K562 (cell line): ENCODE results near the gene SEMA3G. TPM values are rescaled to one million over a fixed set of nuclear protein-coding genes. Genes with fewer than 3 reads are reported as not detected.

Experiments used
- ATAC-seq: fragments of 200-7000 bp; cut with Tn5 transposase; 3 replicates; pipeline ENCODE4 v1.9.1; 2020; ENCODE audit warnings: moderate library complexity
- BruUV-seq: library from RNA; stranded (reverse); fragments of 400-500 nt; replicated peaks from 2 replicates; lab custom pipeline; 2021; lab: Mats Ljungman, UMichigan
- CTCF ChIA-PET: fragments of 300-600 bp; formaldehyde crosslinking; extraction: SDS; loops from one replicate; lab custom pipeline; 2021; ENCODE audit warnings: low intra/inter-chr PET ratio; lab: Yijun Ruan, JAX
- POLR2A ChIA-PET: fragments of 300-600, 350-650 bp; sonication (Branson Sonifier 250); formaldehyde crosslinking; extraction: SDS; loops from one replicate; lab custom pipeline; 2021; ENCODE audit warnings: antibody characterized with exemption, inconsistent platforms; lab: Yijun Ruan, JAX
- DNase-seq, 4 experiments: peaks; one replicate each; pipeline versions ENCODE4 v3.0.0 to v3.0.0-alpha.2; 2011 to 2018; ENCODE audit warnings: low spot score in 3 of 4, mixed read lengths in 3 of 4; ENCODE audit errors: extremely low read depth in 1 of 4
- FAIRE-seq: peaks from 2 replicates; lab custom pipeline; 2011; peaks lifted over from hg19 to GRCh38; lab: Jason Lieb, UNC
- H2AFZ ChIP-seq: 2 replicates; pipeline ENCODE4 v1.6.0; 2011; ENCODE audit warnings: low read depth, low read length, control low read depth, inconsistent platforms
- H3K27ac ChIP-seq: fragments of 200-600 bp; 3 replicates; pipeline ENCODE4 v1.8.0; 2011; ENCODE audit warnings: low read depth, mild to moderate bottlenecking, control low read depth, inconsistent platforms, low read length, moderate library complexity, mixed read lengths; ENCODE audit errors: extremely low read depth
- H3K27me3 ChIP-seq, 2 experiments: fragments of 300-600 bp in 1 of 2; 2 replicates in 1 of 2; 3 replicates in 1 of 2; pipeline versions ENCODE4 v1.6.0 to v1.8.0; 2011; ENCODE audit warnings: inconsistent platforms in 2 of 2, low read length in 2 of 2, mild to moderate bottlenecking in 1 of 2, mixed read lengths in 1 of 2, moderate library complexity in 1 of 2; ENCODE audit not compliant: control insufficient read depth in 2 of 2, insufficient read depth in 2 of 2
- H3K36me3 ChIP-seq: fragments of 300-600 bp; 3 replicates; pipeline ENCODE4 v1.8.0; 2011; ENCODE audit warnings: mild to moderate bottlenecking, low read length, inconsistent platforms; ENCODE audit not compliant: control insufficient read depth, insufficient read depth
- H3K4me1 ChIP-seq, 2 experiments: fragments of 200-600 bp in 1 of 2; replicated peaks in 1 of 2; 2 replicates in 1 of 2; 3 replicates in 1 of 2; pipeline versions ENCODE4 v1.5.1 to v1.8.0; 2011; ENCODE audit warnings: inconsistent platforms in 2 of 2, low read length in 2 of 2, mild to moderate bottlenecking in 1 of 2, mixed read lengths in 1 of 2, moderate library complexity in 1 of 2; ENCODE audit not compliant: control insufficient read depth in 2 of 2, insufficient read depth in 2 of 2
- H3K4me2 ChIP-seq: 2 replicates; pipeline ENCODE4 v1.6.1; 2011; ENCODE audit warnings: low read length, control low read depth, inconsistent platforms, mixed read lengths; ENCODE audit not compliant: insufficient read depth
- H3K4me3 ChIP-seq: fragments of 200-600 bp; sonication (generic), shearing (Covaris generic); 2 replicates; pipeline ENCODE4 v1.5.1; 2016; ENCODE audit warnings: control low read depth, inconsistent platforms
- H3K79me2 ChIP-seq: fragments of 200-600 bp; 3 replicates; pipeline ENCODE4 v1.8.0; 2011; ENCODE audit warnings: low read length, inconsistent platforms; ENCODE audit not compliant: control insufficient read depth, insufficient read depth
- H3K9ac ChIP-seq, 2 experiments: 2 replicates each; pipeline versions ENCODE4 v1.6.0 to v1.6.1; 2011; ENCODE audit warnings: low read depth in 2 of 2, low read length in 2 of 2, control low read depth in 1 of 2, inconsistent platforms in 1 of 2, mild to moderate bottlenecking in 1 of 2, mixed read lengths in 1 of 2; ENCODE audit not compliant: insufficient read depth in 1 of 2
- H3K9me1 ChIP-seq: one replicate; pipeline ENCODE4 v1.6.0; 2011; ENCODE audit warnings: inconsistent platforms, mild to moderate bottlenecking, low read length, moderate library complexity; ENCODE audit not compliant: control insufficient read depth, insufficient read depth
- H3K9me3 ChIP-seq: replicated peaks from 2 replicates; pipeline ENCODE4 v1.5.1; 2011; ENCODE audit warnings: low read depth, low read length, inconsistent platforms; ENCODE audit not compliant: control insufficient read depth, insufficient read depth
- H4K20me1 ChIP-seq: replicated peaks from 2 replicates; pipeline ENCODE4 v1.6.1; 2011; ENCODE audit warnings: low read length, inconsistent platforms, mixed read lengths; ENCODE audit not compliant: control insufficient read depth, insufficient read depth
- ATF3 ChIP-seq, 2 experiments: fragments of 450-650 bp in 1 of 2; sonication (generic) in 1 of 2; formaldehyde crosslinking in 1 of 2; IDR thresholded peaks in 1 of 2; conservative IDR thresholded peaks in 1 of 2; 2 replicates each; pipeline versions ENCODE4 v1.6.1 to v1.8.1; 2016 to 2023; ENCODE audit warnings: mild to moderate bottlenecking in 2 of 2, moderate library complexity in 2 of 2, inconsistent platforms in 1 of 2, missing genetic modification reagents in 1 of 2
- ATF7 ChIP-seq: fragments of 450-650 bp; IDR thresholded peaks from 2 replicates; pipeline ENCODE4 v1.7.1; 2014; ENCODE audit warnings: mild to moderate bottlenecking, moderate library complexity
- CREM ChIP-seq: IDR thresholded peaks from 2 replicates; pipeline ENCODE4 v1.6.1; 2014; ENCODE audit warnings: antibody characterized with exemption, low read depth
- JUND ChIP-seq, 2 experiments: IDR thresholded peaks; 2 replicates in 1 of 2; 3 replicates in 1 of 2; pipeline ENCODE4 v1.6.1; 2011; ENCODE audit warnings: borderline replicate concordance in 2 of 2, low read depth in 2 of 2, low read length in 2 of 2, improper control_type of control experiment in 1 of 2, missing biosample characterization in 1 of 2, missing genetic modification characterization in 1 of 2, missing genetic modification reagents in 1 of 2
- VEZF1 ChIP-seq: fragments of 200-800 bp; sonication (Bioruptor generic); IDR thresholded peaks from 2 replicates; pipeline ENCODE4 v1.6.1; 2017; ENCODE audit warnings: missing genetic modification characterization, missing compliant biosample characterization
- ZNF224 ChIP-seq: sonication (generic); formaldehyde crosslinking; IDR thresholded peaks from 2 replicates; pipeline ENCODE4 v1.8.0; 2022; ENCODE audit warnings: mild to moderate bottlenecking, missing genetic modification reagents
- WGBS: fragments of 100-300 bp; shearing (Covaris generic); methylation state at CpG from one replicate; pipeline ENCODE4 v1.1.6; 2016; ENCODE audit warnings: low coverage, mixed read lengths; ENCODE audit not compliant: insufficient coverage; ENCODE audit errors: missing lambda C conversion rate; 5-methylcytosine and 5-hydroxymethylcytosine counted together
- in situ Hi-C: fragments of 300-500 bp; cut with MboI; formaldehyde crosslinking; loops from 4 replicates; pipeline ENCODE4 v1.15.0; 2018; ENCODE audit warnings: inconsistent platforms, mixed read lengths
- intact Hi-C: fragments of 100-400 bp; cut with micrococcal nuclease; formaldehyde crosslinking; loops from 2 replicates; pipeline ENCODE4 v1.14.2; 2022
- polyA plus RNA-seq, 8 experiments: library from polyadenylated mRNA; depleted of rRNA in 4 of 8; stranded (reverse) in 5 of 8; unstranded in 3 of 8; fragments of >200 nt; fragmentation: Nextera tagmentation in 2 of 8; fragmentation: Illumina TruSeq in 1 of 8; extraction: Ambion mirVana in 2 of 8; extraction: Trizol in 1 of 8; gene quantifications; 2 replicates each; pipeline versions ENCODE4 v1.2.1 to v1.2.3, GENCODE V29; 2011 to 2014; ENCODE audit warnings: inconsistent platforms in 1 of 8, missing spikeins in 1 of 8
- total RNA-seq, 7 experiments: library from RNA; depleted of rRNA in 6 of 7; stranded (reverse); fragments of >200 nt in 6 of 7; fragmentation: Illumina TruSeq in 2 of 7; extraction: Trizol in 2 of 7; gene quantifications; 2 replicates each; pipeline versions ENCODE4 v1.2.1 to v1.2.3, GENCODE V29; 2011 to 2021; ENCODE audit warnings: low replicate concordance in 1 of 7

Gene SEMA3G
- total and polyA plus RNA-seq, 9 of the 15 experiments (the other 6 are each of a cell fraction or from before 2014, with no cell fraction given): 0.04 to 0.07 (median 0.05) TPM; not detected in 6

- Histone ChIP-seq H3K4me3 (no peak overlapping the region), H3K27ac (no peak overlapping the region), H3K79me2 (no peaks in the 10 kb centered on the region), H3K4me2 (no peak overlapping the region), H3K9me1 (no peaks in the 10 kb centered on the region), H3K9ac (no peak overlapping the region), H2AFZ (no peak overlapping the region), H4K20me1 (no peaks in the 10 kb centered on the region; the same call in 1 of the 2 replicates), H3K36me3 (no peaks in the 10 kb centered on the region), H3K9me3 (no peaks in the 10 kb centered on the region), H3K27me3 (no peaks in the 10 kb centered on the region; a peak in 1 of 5 replicates), H3K4me1 (no peaks in the 10 kb centered on the region; a peak in 3 of 5 replicates)
- in situ Hi-C loops: no loop called here
- CTCF ChIA-PET: interaction anchor here (1.8 kb wide), 1 partner anchor 15 kb away, joined by 8 read pairs; the partner anchor contains the start of gene SEMA3G
- intact Hi-C loops: no loop called here
- 33% methylated on average over 4 of the region's 7 CpGs for WGBS
- FAIRE-seq (no peak), ATAC-seq (no peak), DNase-seq (no peak)
- BruUV-seq: no TSS peak
- POLR2A ChIA-PET: no interaction called here
- TF ChIP-seq ATF3 (IDR thresholded peaks at IDR 0.05) (peak; percentile 64), ATF3 (CRISPR knock-in tag; conservative IDR thresholded peaks at IDR 0.05) (no peak), ZNF224 (CRISPR knock-in tag) (no peak), JUND (IDR thresholded peaks at IDR 0.05; ENCODE audit: borderline replicate concordance, low read depth, low read length) (peak; percentile 61; the same call in 1 of the 2 replicates), JUND (tag; IDR thresholded peaks at IDR 0.05; ENCODE audit: borderline replicate concordance, low read depth, low read length) (peak; percentile 43; the same call in 1 of the 3 replicates), CREM (peak; percentile 21; the same call in 1 of the 2 replicates), VEZF1 (CRISPR knock-in tag) (peak; percentile 60; the same call in 1 of the 2 replicates), ATF7 (peak; percentile 44; the same call in 1 of the 2 replicates)
Measured at GRCh38 chr3:52429779-52430415, 15.0 kb downstream of the SEMA3G start.
